ENCODE results near the gene AMN. TPM values are rescaled to one million over a fixed set of nuclear protein-coding genes. Genes with fewer than 3 reads are reported as not detected.

Gene AMN
- total and polyA plus RNA-seq, 7 experiments from 2014 or later, result 0.53 to 11.0 (median 3.8) TPM

DNA sequence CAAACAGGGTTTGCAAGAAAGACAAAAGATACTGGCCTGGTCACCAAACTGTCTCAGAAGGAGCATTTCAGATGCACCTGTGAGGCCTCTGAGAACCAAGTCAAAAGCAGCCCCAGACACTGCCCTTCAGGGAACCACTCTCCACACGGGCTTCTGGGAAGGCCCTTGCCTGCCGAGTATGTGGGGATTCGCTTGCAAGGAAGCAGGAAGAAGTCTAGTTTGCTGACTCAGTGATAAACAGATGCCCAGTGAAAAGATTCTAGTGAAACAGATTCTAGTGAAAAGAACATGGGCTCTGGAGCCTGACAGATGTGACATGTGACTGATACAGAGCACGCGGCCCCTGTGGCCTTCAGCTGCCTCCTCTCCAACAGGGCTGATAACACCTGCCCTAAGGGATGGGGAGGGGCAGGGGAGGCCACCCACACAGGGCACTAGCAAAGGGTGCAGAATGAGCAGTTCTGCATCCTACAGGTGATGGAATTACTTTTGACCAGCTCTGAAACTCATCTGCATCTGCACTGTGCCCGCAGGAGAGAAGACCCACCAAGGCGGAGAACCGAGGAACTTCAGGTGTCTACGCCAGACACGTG lies 19.1 kb downstream of the AMN start:
- H3K4me1 ChIP-seq (ENCODE audit: control insufficient read depth in 2 of 2, insufficient read depth in 2 of 2, low read length in 2 of 2), result no peaks in the 10 kb centered on the region
- intact Hi-C loops (cut with micrococcal nuclease), result loop anchor here in 1 of 2 donors (10.0 kb wide), 1 partner anchor 393 kb away; the partner anchor contains the start of gene EIF5
- no peaks in the 10 kb centered on the region for H3K27me3 ChIP-seq (ENCODE audit: control insufficient read depth in 2 of 2, insufficient read depth in 2 of 2, low read length in 2 of 2)
- H3K4me1 Mint-ChIP-seq, result peaks cover 0 to 4% (median 3%) of the 10 kb centered on the region in 7 donors
- H3K4me3 ChIP-seq (ENCODE audit: low read length), result no peak overlapping the region
- H3K27ac Mint-ChIP-seq, result no peak overlapping the region
- no peak for ATAC-seq
- CTCF ChIA-PET, result no interaction called here
- no peak for DNase-seq
- no peak overlapping the region for H3K27ac ChIP-seq (ENCODE audit: low read depth, low read length)
- H3K27me3 Mint-ChIP-seq, result no peaks in the 10 kb centered on the region
- POLR2A ChIA-PET, result interaction anchor here (0.6 kb wide), 1 partner anchor 19 kb away, joined by 3 read pairs; no protein-coding TSS in a partner anchor
- no peak overlapping the region for H3K4me3 Mint-ChIP-seq
- peaks cover 0 to 19% (median 0%) of the 10 kb centered on the region in 5 donors for H3K36me3 Mint-ChIP-seq
- no peaks in the 10 kb centered on the region for H3K9me3 Mint-ChIP-seq
- H3K36me3 ChIP-seq (ENCODE audit: control insufficient read depth in 2 of 3, insufficient read depth in 3 of 3, low read length in 3 of 3), result no peaks in the 10 kb centered on the region
- no peaks in the 10 kb centered on the region for H3K9me3 ChIP-seq (ENCODE audit: control insufficient read depth in 2 of 3, low read length in 3 of 3)

DNA sequence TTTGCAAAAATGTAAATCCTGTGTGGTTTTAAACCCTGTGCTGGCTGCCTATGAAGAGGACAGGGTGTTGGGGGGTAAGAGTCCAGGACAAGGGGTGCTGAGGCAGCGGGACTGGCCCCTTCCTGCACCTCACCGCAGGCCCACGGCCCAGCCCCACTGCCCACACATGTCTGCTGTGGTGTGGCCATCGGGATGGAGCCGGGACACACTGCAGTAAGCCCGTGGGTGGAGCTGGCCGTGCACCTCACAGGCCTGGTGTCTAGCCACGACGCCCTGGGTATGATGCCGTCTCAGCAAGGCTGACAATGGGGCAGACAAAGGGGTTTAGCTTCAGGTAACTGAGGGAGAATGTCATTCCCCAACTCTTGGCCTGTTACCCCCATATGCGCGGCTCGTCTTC lies 19.6 kb downstream of the AMN start:
- Histone ChIP-seq H3K27me3 (ENCODE audit: control insufficient read depth in 2 of 2, insufficient read depth in 2 of 2, low read length in 2 of 2) (no peaks in the 10 kb centered on the region), H3K27ac (ENCODE audit: low read depth, low read length) (no peak overlapping the region), H3K9me3 (ENCODE audit: control insufficient read depth in 2 of 3, low read length in 3 of 3) (no peaks in the 10 kb centered on the region), H3K4me3 (ENCODE audit: low read length) (no peak overlapping the region), H3K36me3 (ENCODE audit: control insufficient read depth in 2 of 3, insufficient read depth in 3 of 3, low read length in 3 of 3) (no peaks in the 10 kb centered on the region), H3K4me1 (ENCODE audit: control insufficient read depth in 2 of 2, insufficient read depth in 2 of 2, low read length in 2 of 2) (no peaks in the 10 kb centered on the region)
- no peak for DNase-seq
- no peak overlapping the region for H3K4me3 Mint-ChIP-seq
- ChIA-PET CTCF (no interaction called here), POLR2A (no interaction called here)
- ATAC-seq, result no peak
- no peak overlapping the region for H3K27ac Mint-ChIP-seq
- H3K27me3 Mint-ChIP-seq, result no peaks in the 10 kb centered on the region
- H3K36me3 Mint-ChIP-seq, result peaks cover 0 to 19% (median 0%) of the 10 kb centered on the region in 5 donors
- H3K4me1 Mint-ChIP-seq, result peaks cover 2 to 9% (median 8%) of the 10 kb centered on the region in 7 donors
- H3K9me3 Mint-ChIP-seq, result no peaks in the 10 kb centered on the region
- intact Hi-C loops (cut with micrococcal nuclease), result loop anchor here in 1 of 2 donors (10.0 kb wide), 1 partner anchor 393 kb away; the partner anchor contains the start of gene EIF5

DNA sequence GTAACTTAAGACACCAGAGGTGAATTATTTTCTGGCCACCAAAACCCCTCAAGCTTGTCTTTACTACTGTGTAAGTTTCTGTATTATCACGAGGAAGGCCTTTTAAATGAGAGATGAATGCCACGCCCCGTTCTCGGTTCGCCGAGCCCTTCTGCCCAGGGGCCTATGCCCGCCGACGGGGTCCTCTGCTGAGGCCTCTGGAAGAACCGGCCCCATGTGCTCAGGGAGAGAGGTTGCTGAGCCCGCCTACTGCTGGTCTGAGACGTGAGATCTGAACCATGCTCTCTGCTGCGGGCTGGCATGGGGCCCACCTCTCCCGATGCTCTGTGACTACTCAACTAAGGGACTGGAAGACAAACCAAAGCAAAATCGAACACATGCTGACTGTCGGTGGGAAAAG lies 21.0 kb downstream of the AMN start:
- H3K27me3 Mint-ChIP-seq, result no peaks in the 10 kb centered on the region
- no peaks in the 10 kb centered on the region for H3K4me1 ChIP-seq (ENCODE audit: control insufficient read depth in 2 of 2, insufficient read depth in 2 of 2, low read length in 2 of 2)
- peaks cover 4 to 17% (median 16%) of the 10 kb centered on the region in 7 donors for H3K4me1 Mint-ChIP-seq
- H3K4me3 ChIP-seq (ENCODE audit: low read length), result no peak overlapping the region
- H3K36me3 Mint-ChIP-seq, result peaks cover 0 to 19% (median 0%) of the 10 kb centered on the region in 5 donors
- POLR2A ChIA-PET, result no interaction called here
- CTCF ChIA-PET, result interaction anchor here (0.6 to 1.0 kb wide), 2 partner anchors 15 to 102 kb away, joined by 3 read pairs; no protein-coding TSS in a partner anchor
- intact Hi-C loops (cut with micrococcal nuclease), result loop anchor here in 1 of 2 donors (10.0 kb wide), 1 partner anchor 391 kb away; the partner anchor contains the start of gene EIF5
- no peak overlapping the region for H3K4me3 Mint-ChIP-seq
- no peaks in the 10 kb centered on the region for H3K9me3 ChIP-seq (ENCODE audit: control insufficient read depth in 2 of 3, low read length in 3 of 3)
- no peak for DNase-seq
- H3K27ac ChIP-seq (ENCODE audit: low read depth, low read length), result no peak overlapping the region
- H3K9me3 Mint-ChIP-seq, result no peaks in the 10 kb centered on the region
- ATAC-seq, result no peak
- peak overlapping the region in 1 of 9 donors; percentile 81 for H3K27ac Mint-ChIP-seq
- H3K36me3 ChIP-seq (ENCODE audit: control insufficient read depth in 2 of 3, insufficient read depth in 3 of 3, low read length in 3 of 3), result no peaks in the 10 kb centered on the region
- H3K27me3 ChIP-seq (ENCODE audit: control insufficient read depth in 2 of 2, insufficient read depth in 2 of 2, low read length in 2 of 2), result no peaks in the 10 kb centered on the region

DNA sequence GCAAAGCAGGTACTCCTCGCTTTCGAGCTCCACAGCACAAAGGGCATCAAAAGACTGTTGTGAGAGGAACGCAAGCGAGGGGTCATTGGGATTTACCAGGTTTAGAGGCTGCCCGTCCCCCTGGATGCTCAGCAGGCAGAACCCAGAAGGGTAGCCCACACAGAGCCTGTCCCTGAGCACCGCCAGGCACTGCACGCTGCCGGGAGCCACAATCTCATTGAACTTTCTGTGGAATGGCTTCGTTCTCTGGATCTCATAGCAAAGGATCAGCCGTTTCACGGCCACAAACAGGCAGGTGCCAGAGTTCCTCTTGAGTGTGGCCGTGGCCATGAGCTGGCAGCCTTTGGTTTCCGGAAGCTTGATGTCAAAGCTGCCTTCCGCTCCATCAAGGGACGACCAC lies 21.5 kb downstream of the AMN start:
- no peak overlapping the region for H3K4me3 ChIP-seq (ENCODE audit: low read length)
- POLR2A ChIA-PET, result no interaction called here
- no peak for DNase-seq

DNA sequence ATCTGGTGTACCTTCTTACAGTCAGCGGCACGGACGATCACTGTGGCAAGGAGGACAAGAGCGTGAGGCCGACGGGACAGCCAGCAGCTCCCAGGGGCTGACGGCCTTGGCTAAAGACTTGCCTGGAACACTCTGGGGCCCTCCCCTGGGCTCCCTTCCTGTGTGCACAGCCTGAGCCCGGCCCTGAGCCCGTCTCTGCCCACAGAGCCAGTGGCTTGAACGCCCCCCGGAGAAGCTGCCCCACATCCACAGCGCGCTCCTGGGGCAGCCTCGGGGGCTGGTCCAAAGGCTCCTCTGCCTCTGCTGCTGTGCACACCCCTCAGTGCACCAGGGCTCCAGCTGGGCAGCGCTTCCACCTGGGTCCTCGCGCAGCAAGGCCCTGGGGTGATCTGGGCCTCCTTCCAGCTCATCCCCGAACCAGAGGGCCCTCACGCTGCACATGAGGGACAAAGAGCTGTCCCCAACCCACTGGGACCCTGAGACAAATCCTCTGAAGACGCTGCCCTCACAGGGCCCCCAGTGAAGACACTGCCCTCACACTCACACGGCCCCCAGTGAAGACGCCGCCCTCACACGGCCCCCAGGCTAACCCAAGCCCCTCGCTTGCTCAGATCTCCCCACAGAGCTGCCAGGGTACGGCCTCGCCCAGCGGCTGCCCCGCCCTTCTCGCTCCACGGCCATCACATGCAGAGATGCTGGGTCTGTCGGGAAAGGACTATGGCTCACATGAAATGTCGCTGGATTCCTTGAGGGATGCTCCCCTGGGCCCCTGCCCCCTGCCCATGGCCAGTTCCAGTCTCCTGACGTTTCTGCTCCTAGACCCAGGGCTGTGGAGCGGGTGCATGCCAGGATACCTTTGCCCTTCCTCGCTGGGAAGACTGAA lies 22.2 kb downstream of the AMN start:
- no peaks in the 10 kb centered on the region for H3K27me3 ChIP-seq (ENCODE audit: control insufficient read depth in 2 of 2, insufficient read depth in 2 of 2, low read length in 2 of 2)
- peak overlapping the region in 1 of 9 donors; percentile 43 for H3K27ac Mint-ChIP-seq
- no peaks in the 10 kb centered on the region for H3K9me3 Mint-ChIP-seq
- peaks cover 0 to 12% of the 10 kb centered on the region in 2 donors for H3K4me1 ChIP-seq (ENCODE audit: control insufficient read depth in 2 of 2, insufficient read depth in 2 of 2, low read length in 2 of 2)
- ChIA-PET POLR2A (no interaction called here), CTCF (no interaction called here)
- peaks cover 0 to 22% (median 0%) of the 10 kb centered on the region in 5 donors for H3K36me3 Mint-ChIP-seq
- H3K9me3 ChIP-seq (ENCODE audit: control insufficient read depth in 2 of 3, low read length in 3 of 3), result no peaks in the 10 kb centered on the region
- no peaks in the 10 kb centered on the region for H3K36me3 ChIP-seq (ENCODE audit: control insufficient read depth in 2 of 3, insufficient read depth in 3 of 3, low read length in 3 of 3)
- no peak overlapping the region for H3K4me3 ChIP-seq (ENCODE audit: low read length)
- intact Hi-C loops (cut with micrococcal nuclease), result loop anchor here in 1 of 2 donors (10.0 kb wide), 1 partner anchor 390 kb away; the partner anchor contains the start of gene EIF5
- H3K4me1 Mint-ChIP-seq, result peaks cover 12 to 28% (median 27%) of the 10 kb centered on the region in 7 donors
- no peak overlapping the region for H3K4me3 Mint-ChIP-seq
- H3K27ac ChIP-seq (ENCODE audit: low read depth, low read length), result no peak overlapping the region
- no peaks in the 10 kb centered on the region for H3K27me3 Mint-ChIP-seq
- ATAC-seq (no peak), DNase-seq (no peak)

More for the DNA sequence above, 21.5 kb downstream of the AMN start:
- Mint-ChIP-seq H3K9me3 (no peaks in the 10 kb centered on the region), H3K4me3 (no peak overlapping the region), H3K36me3 (peaks cover 0 to 19% (median 0%) of the 10 kb centered on the region in 5 donors), H3K27ac (peak overlapping the region in 1 of 9 donors; percentile 43), H3K27me3 (no peaks in the 10 kb centered on the region), H3K4me1 (peaks cover 6 to 21% (median 20%) of the 10 kb centered on the region in 7 donors)
- ATAC-seq, result no peak
- H3K27ac ChIP-seq (ENCODE audit: low read depth, low read length), result no peak overlapping the region
- no peaks in the 10 kb centered on the region for H3K27me3 ChIP-seq (ENCODE audit: control insufficient read depth in 2 of 2, insufficient read depth in 2 of 2, low read length in 2 of 2)
- CTCF ChIA-PET, result interaction anchor here (0.6 to 1.0 kb wide), 2 partner anchors 16 to 103 kb away, joined by 3 read pairs; no protein-coding TSS in a partner anchor
- H3K4me1 ChIP-seq (ENCODE audit: control insufficient read depth in 2 of 2, insufficient read depth in 2 of 2, low read length in 2 of 2), result peaks cover 0 to 5% of the 10 kb centered on the region in 2 donors
- H3K9me3 ChIP-seq (ENCODE audit: control insufficient read depth in 2 of 3, low read length in 3 of 3), result no peaks in the 10 kb centered on the region
- H3K36me3 ChIP-seq (ENCODE audit: control insufficient read depth in 2 of 3, insufficient read depth in 3 of 3, low read length in 3 of 3), result no peaks in the 10 kb centered on the region
- intact Hi-C loops (cut with micrococcal nuclease), result loop anchor here in 1 of 2 donors (10.0 kb wide), 1 partner anchor 391 kb away; the partner anchor contains the start of gene EIF5

DNA sequence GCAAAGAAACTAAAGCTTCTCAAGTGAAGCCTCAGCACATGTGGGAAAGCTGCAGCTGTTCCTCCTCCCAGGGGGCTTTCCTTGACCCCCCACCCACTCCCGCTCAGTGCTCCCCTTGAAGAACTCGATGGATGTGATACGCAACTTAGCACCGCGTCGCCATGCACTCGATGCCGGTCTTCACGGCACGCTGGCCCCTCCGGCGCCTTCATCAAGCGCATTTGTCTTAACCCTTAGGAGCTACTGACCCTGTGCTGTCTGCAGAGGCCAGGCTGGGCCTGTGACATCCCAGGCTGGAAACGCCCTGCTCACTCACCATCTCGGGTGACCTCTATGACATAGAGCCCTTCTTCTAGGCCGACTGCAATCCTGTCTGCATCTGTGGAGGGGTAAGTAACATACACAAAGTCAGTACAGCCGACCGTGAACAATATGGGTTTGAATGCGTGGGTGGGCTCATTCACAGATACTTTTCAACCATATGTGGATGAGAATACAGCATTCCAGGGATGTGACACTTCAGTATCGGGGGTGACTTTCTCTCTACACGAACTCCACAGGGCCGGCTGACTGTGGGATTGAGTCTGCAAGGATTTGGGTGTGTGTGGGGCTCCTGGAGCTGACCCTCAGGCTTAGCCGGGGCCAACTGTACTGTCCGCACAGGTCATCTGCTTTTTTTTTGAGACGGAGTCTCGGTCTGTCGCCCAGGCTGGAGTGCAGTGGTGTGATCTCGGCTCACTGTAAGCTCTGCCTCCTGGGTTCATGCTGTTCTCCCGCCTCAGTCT lies 23.1 kb downstream of the AMN start:
- Histone ChIP-seq H3K4me1 (ENCODE audit: control insufficient read depth in 2 of 2, insufficient read depth in 2 of 2, low read length in 2 of 2) (peaks cover 0 to 17% of the 10 kb centered on the region in 2 donors), H3K36me3 (ENCODE audit: control insufficient read depth in 2 of 3, insufficient read depth in 3 of 3, low read length in 3 of 3) (no peaks in the 10 kb centered on the region), H3K4me3 (ENCODE audit: low read length) (no peak overlapping the region), H3K27ac (ENCODE audit: low read depth, low read length) (no peak overlapping the region), H3K9me3 (ENCODE audit: control insufficient read depth in 2 of 3, low read length in 3 of 3) (no peaks in the 10 kb centered on the region), H3K27me3 (ENCODE audit: control insufficient read depth in 2 of 2, insufficient read depth in 2 of 2, low read length in 2 of 2) (no peaks in the 10 kb centered on the region)
- no peaks in the 10 kb centered on the region for H3K9me3 Mint-ChIP-seq
- peak overlapping the region in 3 of 9 donors; percentile 18 to 76 (median 49) for H3K27ac Mint-ChIP-seq
- DNase-seq, result no peak
- no peaks in the 10 kb centered on the region for H3K27me3 Mint-ChIP-seq
- CTCF ChIA-PET, result no interaction called here
- peaks cover 12 to 31% (median 28%) of the 10 kb centered on the region in 7 donors for H3K4me1 Mint-ChIP-seq
- peaks cover 0 to 19% (median 0%) of the 10 kb centered on the region in 5 donors for H3K36me3 Mint-ChIP-seq
- intact Hi-C loops (cut with micrococcal nuclease), result loop anchor here in 1 of 2 donors (10.0 kb wide), 1 partner anchor 389 kb away; the partner anchor contains the start of gene EIF5
- no peak for ATAC-seq
- POLR2A ChIA-PET, result interaction anchor here (0.6 kb wide), 1 partner anchor 293 kb away, joined by 3 read pairs; no protein-coding TSS in a partner anchor
- peak overlapping the region in 1 of 10 donors; percentile 41 for H3K4me3 Mint-ChIP-seq
